ENCODE results near the gene TCL1B.

TCL1B gene

GRCh38 chr14:95707327-95707726 is 21.1 kb downstream of the TCL1B start:
- H3K4me3 ChIP-seq (ENCODE audit: low read depth, low read length), result no peak overlapping the region
- no peak for TF ChIP-seq CTCF (IDR thresholded peaks at IDR 0.05; ENCODE audit: low read depth, low read length, missing control alignments)
- no peak for DNase-seq (ENCODE audit: low read depth)

- no peak for TF ChIP-seq CTCF (IDR thresholded peaks at IDR 0.05; ENCODE audit: low read depth, low read length, missing control alignments)
- H3K4me3 ChIP-seq (ENCODE audit: low read depth, low read length), result no peak overlapping the region
- DNase-seq (ENCODE audit: low read depth), result no peak
These were observed 23.9 kb downstream of the TCL1B start for GRCh38 chr14:95710106-95710505.

- no peak for DNase-seq (ENCODE audit: low read depth)
- peak overlapping the region; percentile 38 for H3K4me3 ChIP-seq (ENCODE audit: low read depth, low read length)
- TF ChIP-seq CTCF (IDR thresholded peaks at IDR 0.05; ENCODE audit: low read depth, low read length, missing control alignments), result no peak
These were observed 25.4 kb downstream of the TCL1B start for GRCh38 chr14:95711476-95712176.

GRCh38 chr14:95712398-95712797 is 26.2 kb downstream of the TCL1B start:
- no peak for TF ChIP-seq CTCF (IDR thresholded peaks at IDR 0.05; ENCODE audit: low read depth, low read length, missing control alignments)
- no peak for DNase-seq (ENCODE audit: low read depth)
- peak overlapping the region; percentile 38 for H3K4me3 ChIP-seq (ENCODE audit: low read depth, low read length)

- TF ChIP-seq CTCF (IDR thresholded peaks at IDR 0.05; ENCODE audit: low read depth, low read length, missing control alignments), result peak; percentile 36
- peak within 1 kb of the TSS; percentile 68 for H3K4me3 ChIP-seq (ENCODE audit: low read depth, low read length)
- DNase-seq (ENCODE audit: low read depth), result no peak
These were observed 27.6 kb downstream of the TCL1B start, which contains the start of gene TCL1A for GRCh38 chr14:95713596-95714371. TSS of gene TCL1A (minus strand) at chr14:95714125. CDS start at chr14:95714066, 59 bp downstream.

- no peak for TF ChIP-seq CTCF (IDR thresholded peaks at IDR 0.05; ENCODE audit: low read depth, low read length, missing control alignments)
- no peak overlapping the region for H3K4me3 ChIP-seq (ENCODE audit: low read depth, low read length)
- DNase-seq (ENCODE audit: low read depth), result no peak
These were observed 36.4 kb downstream of the TCL1B start for GRCh38 chr14:95722525-95723190.
